Tibial nerve (tissue), 4 donors: Measurements from ENCODE around the gene TMPRSS6.

Source experiments
- CTCF ChIP-seq, 5 experiments: fragments of 200-600 bp in 3 of 5; fragments of 450-650 bp in 2 of 5; sonication (generic) in 3 of 5; IDR thresholded peaks; one replicate each; pipeline ENCODE4 v1.5.1; 2016 to 2019; ENCODE audit warnings: antibody characterized with exemption in 5 of 5, mild to moderate bottlenecking in 3 of 5, moderate library complexity in 2 of 5
- EP300 ChIP-seq, 2 donors: sonication (generic); formaldehyde crosslinking; IDR thresholded peaks; one replicate each; pipeline ENCODE4 v1.6.1; 2017; ENCODE audit warnings: antibody characterized with exemption in 2 of 2, mild to moderate bottlenecking in 1 of 2
- POLR2A ChIP-seq, 2 donors: fragments of 450-650 bp; IDR thresholded peaks; one replicate each; pipeline ENCODE4 v1.6.1; 2017; ENCODE audit warnings: antibody characterized with exemption in 2 of 2, mild to moderate bottlenecking in 2 of 2, moderate library complexity in 2 of 2

- TF ChIP-seq CTCF (IDR thresholded peaks at IDR 0.05) (no peak), POLR2A (IDR thresholded peaks at IDR 0.05) (no peak), EP300 (IDR thresholded peaks at IDR 0.05) (no peak)
Measured at GRCh38 chr22:37059876-37060449, 49.5 kb downstream of the TMPRSS6 start.
